CD4-positive, CD25-positive, alpha-beta regulatory T cell (primary cell): Measurements from ENCODE around the gene PTAFR. TPM values are rescaled to one million over a fixed set of nuclear protein-coding genes. Genes with fewer than 3 reads are reported as not detected.

Source experiments
- ATAC-seq, 2 donors: fragments of 150-1000 bp; cut with Tn5 transposase; one replicate each; pipeline ENCODE4 v1.10.0; 2021; ENCODE audit warnings: low read depth in 2 of 2, moderate number of reproducible peaks in 2 of 2, moderate library complexity in 1 of 2
- DNase-seq, 3 donors: peaks; one replicate each; pipeline versions ENCODE4 v3.0.0 to v3.0.0-alpha.2; 2012 to 2022; ENCODE audit warnings: mixed read lengths in 1 of 3
- H3K27ac ChIP-seq: one replicate; pipeline ENCODE4 v1.7.0; 2013; ENCODE audit warnings: mild to moderate bottlenecking, low read length; ENCODE audit not compliant: insufficient read depth, poor library complexity, severe bottlenecking
- H3K27me3 ChIP-seq: one replicate; pipeline ENCODE4 v1.7.0; 2013; ENCODE audit warnings: low read length; ENCODE audit not compliant: control insufficient read depth, insufficient read depth
- H3K36me3 ChIP-seq: one replicate; pipeline ENCODE4 v1.7.0; 2013; ENCODE audit warnings: mild to moderate bottlenecking, low read length, moderate library complexity; ENCODE audit not compliant: control insufficient read depth, insufficient read depth
- H3K4me1 ChIP-seq: 2 replicates; pipeline ENCODE4 v1.7.0; 2013; ENCODE audit warnings: mild to moderate bottlenecking, low read length; ENCODE audit not compliant: insufficient read depth, control insufficient read depth, poor library complexity, severe bottlenecking
- H3K4me3 ChIP-seq: one replicate; pipeline ENCODE4 v1.7.0; 2013; ENCODE audit warnings: low read depth, mild to moderate bottlenecking, low read length, moderate library complexity
- H3K9me3 ChIP-seq, 2 experiments: 1 replicate in 1 of 2; 2 replicates in 1 of 2; pipeline ENCODE4 v1.7.0; 2013; ENCODE audit warnings: low read length in 2 of 2, mild to moderate bottlenecking in 1 of 2, moderate library complexity in 1 of 2; ENCODE audit not compliant: control insufficient read depth in 2 of 2
- H3K27ac Mint-ChIP-seq, 3 donors: one replicate each; pipeline ENCODE4 v1.8.0; 2020 to 2022; ENCODE audit warnings: mild to moderate bottlenecking in 3 of 3, mixed read lengths in 3 of 3, moderate library complexity in 2 of 3
- H3K27me3 Mint-ChIP-seq: one replicate; pipeline ENCODE4 v1.8.0; 2022; ENCODE audit warnings: mild to moderate bottlenecking, mixed read lengths
- H3K36me3 Mint-ChIP-seq: one replicate; pipeline ENCODE4 v1.8.0; 2020; ENCODE audit warnings: mixed read lengths
- H3K4me1 Mint-ChIP-seq, 4 donors: one replicate each; pipeline ENCODE4 v1.8.0; 2020 to 2022; ENCODE audit warnings: mixed read lengths in 4 of 4, mild to moderate bottlenecking in 1 of 4
- H3K4me3 Mint-ChIP-seq, 4 donors: one replicate each; pipeline ENCODE4 v1.8.0; 2020 to 2022; ENCODE audit warnings: mild to moderate bottlenecking in 4 of 4, mixed read lengths in 4 of 4, moderate library complexity in 3 of 4
- H3K9me3 Mint-ChIP-seq, 7 donors: one replicate each; pipeline ENCODE4 v1.8.0; 2020 to 2022; ENCODE audit warnings: mixed read lengths in 7 of 7, mild to moderate bottlenecking in 3 of 7, moderate library complexity in 2 of 7
- polyA plus RNA-seq, 4 donors: library from polyadenylated mRNA; unstranded; fragments of 300-500 nt; fragmentation: Illumina TruSeq; gene quantifications; one replicate each; pipeline ENCODE4 v1.2.3, GENCODE V29; 2021
- total RNA-seq: library from RNA; stranded (reverse); gene quantifications from one replicate; pipeline ENCODE4 v1.2.3, GENCODE V29; 2022

Gene PTAFR
- total and polyA plus RNA-seq, 5 donors from 2014 or later = 0.15 to 0.84 (median 0.50) TPM

DNA sequence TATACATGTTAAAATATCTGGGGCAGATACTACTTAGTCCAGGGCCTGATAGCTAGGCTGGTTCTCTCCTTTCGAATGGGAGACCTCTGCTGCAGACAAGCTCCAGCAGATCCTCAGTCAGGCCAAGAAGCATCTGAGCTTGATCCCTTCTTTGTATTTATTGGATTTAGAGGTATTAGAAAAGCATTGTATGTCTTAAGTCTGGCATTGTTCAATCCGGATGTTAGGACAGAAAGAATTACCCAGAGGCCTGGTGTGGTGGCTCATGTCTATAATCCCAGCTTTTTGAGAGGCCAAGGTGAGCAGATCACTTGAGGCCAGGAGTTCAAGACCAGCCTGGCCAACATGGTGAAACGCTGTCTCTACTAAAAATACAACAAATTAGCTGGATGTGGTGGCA, 66.9 kb downstream of the PTAFR start:
- Histone ChIP-seq H3K4me3 (no peak overlapping the region), H3K27ac (no peak overlapping the region), H3K4me1 (no peaks in the 10 kb centered on the region), H3K27me3 (no peaks in the 10 kb centered on the region), H3K9me3 (no peaks in the 10 kb centered on the region), H3K36me3 (no peaks in the 10 kb centered on the region)
- Mint-ChIP-seq H3K4me1 (peaks cover 0 to 6% (median 1%) of the 10 kb centered on the region in 4 donors), H3K27me3 (peaks cover 10% of the 10 kb centered on the region), H3K9me3 (no peaks in the 10 kb centered on the region), H3K36me3 (no peaks in the 10 kb centered on the region), H3K4me3 (no peak overlapping the region), H3K27ac (no peak overlapping the region)
- ATAC-seq = no peak
- DNase-seq = no peak

DNA sequence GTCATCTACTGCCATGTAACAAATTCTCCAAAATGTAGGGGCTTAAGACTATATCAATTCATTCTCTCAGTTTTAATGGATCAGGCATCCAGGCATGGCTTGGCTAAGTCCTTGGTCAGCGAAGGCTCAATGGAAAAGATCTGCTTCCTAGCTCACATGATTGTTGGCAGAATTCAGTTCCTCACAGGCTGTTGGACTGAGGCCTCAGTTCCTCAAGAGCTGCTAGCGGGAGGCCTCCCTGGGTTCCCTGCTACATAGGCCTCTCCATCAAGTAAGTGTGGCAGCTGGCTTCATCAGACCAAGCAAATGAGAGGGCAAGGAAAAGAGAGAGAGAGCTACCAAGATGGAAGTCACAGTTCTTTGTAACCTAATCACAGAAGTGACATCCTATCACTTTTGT, 68.5 kb downstream of the PTAFR start:
- no peaks in the 10 kb centered on the region for H3K9me3 Mint-ChIP-seq

DNA sequence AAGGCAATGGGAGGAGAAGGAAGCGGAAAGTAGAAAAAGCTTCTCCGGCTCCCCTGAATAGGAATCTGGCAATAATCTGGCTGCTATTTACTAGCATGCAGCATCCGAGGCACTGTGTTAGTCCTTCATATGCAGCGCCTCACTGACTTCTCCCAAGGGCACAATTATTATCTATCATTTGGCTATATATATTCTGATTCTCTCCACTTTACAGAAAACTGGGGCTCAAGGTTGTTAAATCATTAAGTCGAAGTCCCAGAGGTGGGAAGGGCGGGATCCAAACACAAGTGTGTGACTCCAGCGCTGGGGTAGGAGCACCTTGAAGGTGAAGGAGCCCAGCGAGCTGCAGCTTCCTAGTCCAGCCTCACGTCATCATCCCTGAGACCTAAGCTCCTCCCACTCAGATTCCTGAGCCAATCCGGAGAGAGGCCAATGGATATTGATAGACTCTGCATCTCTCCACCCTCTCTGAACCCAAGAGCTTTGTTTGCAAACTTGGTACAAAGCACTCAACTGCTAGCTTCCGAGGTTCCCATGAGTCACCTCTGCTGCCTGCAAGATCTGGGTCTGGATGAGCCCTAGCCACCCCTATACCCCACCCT, 71.5 kb downstream of the PTAFR start:
- Mint-ChIP-seq H3K4me3 (no peak overlapping the region), H3K4me1 (no peaks in the 10 kb centered on the region), H3K27me3 (no peaks in the 10 kb centered on the region), H3K36me3 (no peaks in the 10 kb centered on the region), H3K9me3 (no peaks in the 10 kb centered on the region), H3K27ac (no peak overlapping the region)
- Histone ChIP-seq H3K4me3 (no peak overlapping the region), H3K27me3 (no peaks in the 10 kb centered on the region), H3K36me3 (no peaks in the 10 kb centered on the region), H3K4me1 (no peaks in the 10 kb centered on the region), H3K9me3 (no peaks in the 10 kb centered on the region), H3K27ac (no peak overlapping the region)
- ATAC-seq (no peak), DNase-seq (no peak)

More for the DNA sequence above, 68.5 kb downstream of the PTAFR start:
- no peak for ATAC-seq
- Histone ChIP-seq H3K4me1 (no peaks in the 10 kb centered on the region), H3K36me3 (no peaks in the 10 kb centered on the region), H3K4me3 (no peak overlapping the region), H3K27ac (no peak overlapping the region), H3K27me3 (no peaks in the 10 kb centered on the region), H3K9me3 (no peaks in the 10 kb centered on the region)
- Mint-ChIP-seq H3K4me3 (no peak overlapping the region), H3K36me3 (no peaks in the 10 kb centered on the region), H3K4me1 (peaks cover 0 to 6% (median under 1%) of the 10 kb centered on the region in 4 donors), H3K27ac (no peak overlapping the region), H3K27me3 (peaks cover 10% of the 10 kb centered on the region)
- DNase-seq = no peak

- Histone ChIP-seq H3K27ac (no peak overlapping the region), H3K4me3 (no peak overlapping the region), H3K9me3 (no peaks in the 10 kb centered on the region), H3K36me3 (no peaks in the 10 kb centered on the region), H3K27me3 (peaks cover 2% of the 10 kb centered on the region), H3K4me1 (no peaks in the 10 kb centered on the region)
- H3K27me3 Mint-ChIP-seq = peaks cover 10% of the 10 kb centered on the region
- H3K36me3 Mint-ChIP-seq = no peaks in the 10 kb centered on the region
- H3K4me3 Mint-ChIP-seq = no peak overlapping the region
- H3K4me1 Mint-ChIP-seq = no peaks in the 10 kb centered on the region
- no peak overlapping the region for H3K27ac Mint-ChIP-seq
- no peaks in the 10 kb centered on the region for H3K9me3 Mint-ChIP-seq
- ATAC-seq (no peak), DNase-seq (no peak)
Observed at GRCh38 chr1:28102189-28102588, 74.3 kb downstream of the PTAFR start.

DNA sequence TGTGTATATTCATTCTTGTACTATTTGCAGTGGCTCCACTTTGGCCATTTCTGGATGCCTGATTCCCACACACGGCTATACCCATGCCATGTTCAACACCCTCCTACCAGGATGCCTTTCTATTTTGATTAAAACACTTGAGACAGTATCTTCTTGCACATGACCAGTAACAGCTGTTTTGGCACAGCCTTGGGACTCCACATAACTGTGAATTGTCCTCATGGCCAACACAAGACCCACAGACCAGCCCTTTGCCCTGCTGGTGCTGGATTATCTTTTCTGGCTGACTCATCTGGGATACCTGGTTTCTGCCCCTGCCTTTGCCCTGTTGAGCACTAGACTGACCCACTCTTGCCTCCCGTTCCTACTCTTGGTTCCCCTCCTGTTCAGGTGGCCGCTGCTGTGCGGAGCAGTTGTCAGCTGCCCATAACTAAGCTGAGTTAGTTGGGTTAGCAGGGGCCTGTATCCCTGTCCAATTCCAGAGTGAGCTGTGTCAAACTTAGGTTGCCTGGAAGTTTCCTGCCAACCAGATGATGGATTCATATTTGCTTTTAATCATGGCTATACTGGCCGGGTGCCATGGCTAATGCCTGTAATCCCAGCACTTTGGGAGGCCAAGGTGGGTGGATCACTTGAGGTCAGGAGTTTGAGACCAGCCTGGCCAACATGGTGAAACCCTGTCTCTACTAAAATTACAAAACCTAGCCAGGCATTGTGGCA, 77.3 kb downstream of the PTAFR start:
- Histone ChIP-seq H3K27ac (no peak overlapping the region), H3K9me3 (no peaks in the 10 kb centered on the region), H3K27me3 (peaks cover 2% of the 10 kb centered on the region), H3K36me3 (no peaks in the 10 kb centered on the region), H3K4me1 (no peaks in the 10 kb centered on the region), H3K4me3 (no peak overlapping the region)
- ATAC-seq (no peak), DNase-seq (no peak)
- H3K9me3 Mint-ChIP-seq = peaks cover 0 to 4% (median 0%) of the 10 kb centered on the region in 7 donors
- H3K4me1 Mint-ChIP-seq = no peaks in the 10 kb centered on the region
- H3K4me3 Mint-ChIP-seq = no peak overlapping the region
- peaks cover 30% of the 10 kb centered on the region for H3K27me3 Mint-ChIP-seq
- no peak overlapping the region for H3K27ac Mint-ChIP-seq
- no peaks in the 10 kb centered on the region for H3K36me3 Mint-ChIP-seq

Other genes starting within 250 kb of the PTAFR start
- gene SMPDL3B, start 241.7 kb downstream of the PTAFR start, total RNA-seq = 0.32 TPM
- gene SMPDL3B, start 241.7 kb downstream of the PTAFR start, polyA plus RNA-seq = under 1 TPM in 2 of 4 donors, not detected in 2; 0.24 to 0.50 TPM
- gene XKR8, start 216.7 kb downstream of the PTAFR start, total RNA-seq = 9.1 TPM
- gene XKR8, start 216.7 kb downstream of the PTAFR start, polyA plus RNA-seq = 10 to 100 TPM; 10.3 to 20.3 (median 17.9) TPM
- 18.5 TPM for gene EYA3, start 88.1 kb downstream of the PTAFR start, total RNA-seq
- 1 to 10 TPM; 3.0 to 5.6 (median 3.7) TPM for gene EYA3, start 88.1 kb downstream of the PTAFR start, polyA plus RNA-seq
- gene DNAJC8, start 56.3 kb upstream of the PTAFR start, total RNA-seq = 75.3 TPM
- gene DNAJC8, start 56.3 kb upstream of the PTAFR start, polyA plus RNA-seq = 100 to 1,000 TPM; 152 to 181 (median 157) TPM
- 96.6 TPM for gene ATP5IF1, start 59.4 kb upstream of the PTAFR start, total RNA-seq
- 100 to 1,000 TPM; 467 to 676 (median 604) TPM for gene ATP5IF1, start 59.4 kb upstream of the PTAFR start, polyA plus RNA-seq
- gene SESN2, start 82.8 kb upstream of the PTAFR start, total RNA-seq = 13.9 TPM
- gene SESN2, start 82.8 kb upstream of the PTAFR start, polyA plus RNA-seq = 1 to 10 TPM; 5.0 to 8.9 (median 6.9) TPM
- gene MED18, start 152.3 kb upstream of the PTAFR start, total RNA-seq = 5.2 TPM
- gene MED18, start 152.3 kb upstream of the PTAFR start, polyA plus RNA-seq = 10 to 100 TPM in 2 of 4 donors, 1 to 10 TPM in 2; 7.0 to 12.7 (median 9.2) TPM
- gene PHACTR4, start 193.1 kb upstream of the PTAFR start, total RNA-seq = 29.4 TPM
- gene PHACTR4, start 193.1 kb upstream of the PTAFR start, polyA plus RNA-seq = 1 to 10 TPM; 4.9 to 8.2 (median 5.0) TPM